Upper lobe of left lung (tissue), 6 donors: ENCODE results near the gene M6PR. TPM values are rescaled to one million over a fixed set of nuclear protein-coding genes. Genes with fewer than 3 reads are reported as not detected.
"Not testable (repeated sequence)": the region's sequence is repeated elsewhere in the genome, so short reads cannot be mapped to it uniquely, and the experiment has no call there.

Experiments used
- ATAC-seq, 2 donors: fragments of 200-7000 bp; cut with Tn5 transposase; one replicate each; pipeline ENCODE4 v1.9.1; 2022; ENCODE audit warnings: mild to moderate bottlenecking in 2 of 2, moderate library complexity in 2 of 2; ENCODE audit not compliant: low FRiP score in 2 of 2
- DNase-seq, 2 donors: peaks; one replicate each; pipeline ENCODE4 v3.0.0-alpha.2; 2019 to 2020
- H3K27ac ChIP-seq, 4 donors: fragments of 200-600 bp; sonication (generic); one replicate each; pipeline ENCODE4 v1.5.1; 2016 to 2019
- H3K27me3 ChIP-seq, 4 donors: fragments of 200-600 bp; sonication (generic); one replicate each; pipeline ENCODE4 v1.5.1; 2017 to 2019
- H3K36me3 ChIP-seq, 4 donors: fragments of 200-600 bp; sonication (generic); one replicate each; pipeline ENCODE4 v1.5.1; 2016 to 2019
- H3K4me1 ChIP-seq, 4 donors: fragments of 200-600 bp; sonication (generic); one replicate each; pipeline ENCODE4 v1.5.1; 2018 to 2019
- H3K4me3 ChIP-seq, 4 donors: fragments of 200-600 bp; sonication (generic); one replicate each; pipeline ENCODE4 v1.5.1; 2017 to 2019; ENCODE audit warnings: mild to moderate bottlenecking in 2 of 4, moderate library complexity in 1 of 4
- H3K9me3 ChIP-seq, 4 donors: fragments of 200-600 bp; sonication (generic); one replicate each; pipeline ENCODE4 v1.5.1; 2018 to 2019
- CTCF ChIP-seq, 6 experiments: fragments of 450-650 bp in 4 of 6; fragments of 200-600 bp in 2 of 6; sonication (generic) in 2 of 6; IDR thresholded peaks; one replicate each; pipeline ENCODE4 v1.5.1; 2016 to 2019; ENCODE audit warnings: antibody characterized with exemption in 6 of 6
- EP300 ChIP-seq, 4 donors: sonication (generic); formaldehyde crosslinking; IDR thresholded peaks; one replicate each; pipeline ENCODE4 v1.5.1; 2017; ENCODE audit warnings: antibody characterized with exemption in 4 of 4, control low read depth in 2 of 4
- POLR2A ChIP-seq, 4 donors: fragments of 450-650 bp; IDR thresholded peaks; one replicate each; pipeline ENCODE4 v1.5.1; 2016 to 2017; ENCODE audit warnings: antibody characterized with exemption in 4 of 4, mild to moderate bottlenecking in 2 of 4
- POLR2AphosphoS5 ChIP-seq, 2 donors: sonication (generic); formaldehyde crosslinking; IDR thresholded peaks; one replicate each; pipeline ENCODE4 v1.5.1; 2017; ENCODE audit warnings: antibody characterized with exemption in 2 of 2
- WGBS, 2 donors: methylation state at CpG; one replicate each; pipeline ENCODE4 v1.1.5; 2017 to 2018; 5-methylcytosine and 5-hydroxymethylcytosine counted together
- total RNA-seq, 6 donors: library from RNA; depleted of rRNA in 4 of 6; stranded (reverse); fragments of >200 nt in 4 of 6; gene quantifications; one replicate each; pipeline versions ENCODE4 v1.1.0 to v1.2.1, GENCODE V29; 2016 to 2021
- donor health status: DM: no; HTN: no; CAD: no; lungs with moderate emphysema.
- donor health status: DM: no; HTN: yes; CAD: no; lungs with severe emphysema.

M6PR gene
- total RNA-seq, 6 donors from 2014 or later = 136 to 239 (median 175) TPM

DNA sequence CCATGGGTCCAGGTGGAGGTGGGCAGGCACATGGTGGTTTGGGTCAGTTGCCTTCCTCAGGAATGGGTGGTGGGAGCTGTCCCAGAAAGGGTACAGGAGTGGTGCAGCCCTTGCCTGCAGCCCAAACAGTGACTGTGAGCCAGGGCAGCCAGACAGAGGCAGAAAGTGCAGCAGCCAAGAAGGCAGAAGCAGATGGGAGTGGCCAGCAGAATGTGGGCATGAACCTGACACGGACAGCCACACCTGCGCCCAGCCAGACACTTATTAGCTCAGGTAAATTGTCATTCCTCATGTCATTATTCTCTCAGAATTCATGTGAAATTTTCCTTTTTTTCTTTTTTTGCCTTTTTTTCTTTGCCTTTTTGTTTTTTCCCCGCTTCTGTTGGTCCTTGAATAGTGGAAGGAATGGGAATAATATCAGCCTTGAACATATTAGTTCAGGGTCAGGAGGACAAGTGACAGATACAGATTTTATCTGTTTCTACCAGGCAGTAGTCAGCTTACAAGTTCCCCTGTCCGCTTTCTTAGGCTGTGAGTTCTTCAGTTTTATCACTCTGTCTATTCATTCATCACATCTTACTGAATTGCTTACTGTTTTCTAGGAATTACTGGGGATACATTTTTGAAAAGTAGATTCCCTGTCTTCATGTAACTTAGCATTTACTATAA, 18.7 kb downstream of the M6PR start:
- not testable (repeated sequence) for ATAC-seq, H3K27ac ChIP-seq, H3K27me3 ChIP-seq, H3K9me3 ChIP-seq, H3K4me3 ChIP-seq, H3K4me1 ChIP-seq, DNase-seq
- peaks cover 0 to 66% (median 8%) of the 10 kb centered on the region in 4 donors for H3K36me3 ChIP-seq
- WGBS, 2 donors = 88 to 92% methylated on average over 4 of the region's 4 CpGs

GRCh38 chr12:8922544-8922943, 26.9 kb downstream of the M6PR start:
- no peaks in the 10 kb centered on the region for H3K9me3 ChIP-seq
- H3K36me3 ChIP-seq = peaks cover 0 to 60% (median 7%) of the 10 kb centered on the region in 4 donors
- no peak overlapping the region for H3K4me3 ChIP-seq
- 93 to 98% methylated on average over 5 of the region's 5 CpGs for whole genome bisulfite sequencing, 2 donors
- ATAC-seq = no peak
- no peaks in the 10 kb centered on the region for H3K27me3 ChIP-seq
- H3K27ac ChIP-seq = no peak overlapping the region
- DNase-seq = no peak
- TF ChIP-seq POLR2AphosphoS5 (IDR thresholded peaks at IDR 0.05) (no peak), CTCF (IDR thresholded peaks at IDR 0.05) (no peak), EP300 (IDR thresholded peaks at IDR 0.05) (no peak), POLR2A (IDR thresholded peaks at IDR 0.05) (no peak)
- no peaks in the 10 kb centered on the region for H3K4me1 ChIP-seq

DNA sequence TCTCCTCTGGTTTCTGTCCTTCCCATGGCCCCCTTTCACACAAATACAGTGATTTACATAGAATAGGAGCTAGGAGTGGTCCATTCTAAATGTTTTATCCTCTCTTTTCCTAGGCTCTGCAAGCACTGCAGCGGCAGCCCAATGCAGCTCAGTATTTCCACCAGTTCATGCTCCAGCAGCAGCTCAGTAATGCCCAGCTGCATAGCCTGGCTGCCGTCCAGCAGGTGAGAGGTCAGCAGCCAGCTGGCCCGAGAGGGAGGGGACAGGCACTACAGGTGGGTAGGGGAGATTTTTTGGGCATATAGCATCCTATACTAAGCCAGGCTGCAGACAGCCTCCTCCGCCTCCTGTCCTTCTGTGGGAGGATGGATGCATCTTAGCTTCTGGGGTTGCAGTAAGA, 29.8 kb downstream of the M6PR start:
- DNase-seq, ATAC-seq, H3K9me3 ChIP-seq, H3K27me3 ChIP-seq, H3K27ac ChIP-seq, H3K4me3 ChIP-seq: not testable (repeated sequence)
- Histone ChIP-seq H3K36me3 (peaks cover 0 to 49% (median 7%) of the 10 kb centered on the region in 4 donors), H3K4me1 (peaks cover 6 to 14% (median 8%) of the 10 kb centered on the region in 4 donors)
- WGBS, 2 donors = 97 to 100% methylated on average over 4 of the region's 4 CpGs

DNA sequence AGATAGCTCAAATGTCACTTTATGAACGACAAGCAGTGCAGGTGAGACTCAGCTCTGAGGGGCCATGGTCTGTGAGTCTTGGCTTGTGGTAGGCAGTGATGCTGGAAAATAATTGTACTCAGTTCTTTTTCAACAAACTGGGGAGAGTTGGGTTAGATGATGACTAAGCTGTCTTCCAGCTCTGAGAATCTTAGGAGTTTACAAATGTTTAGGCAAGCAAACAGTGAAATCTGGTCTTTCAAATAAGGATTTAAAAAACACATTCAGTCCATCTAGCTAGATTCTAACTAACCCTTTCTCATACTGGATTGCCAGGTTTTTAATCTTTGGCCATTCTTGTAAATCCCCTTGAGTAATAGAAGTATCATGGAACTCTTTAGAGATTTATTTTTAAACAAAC, 31.7 kb downstream of the M6PR start:
- ATAC-seq (no peak), DNase-seq (no peak)
- no peak overlapping the region for H3K27ac ChIP-seq
- peaks cover 0 to 38% (median 7%) of the 10 kb centered on the region in 4 donors for H3K36me3 ChIP-seq
- H3K4me3 ChIP-seq = no peak overlapping the region
- H3K4me1 ChIP-seq = peaks cover 13 to 21% (median 18%) of the 10 kb centered on the region in 4 donors
- H3K9me3 ChIP-seq = no peaks in the 10 kb centered on the region
- TF ChIP-seq POLR2AphosphoS5 (IDR thresholded peaks at IDR 0.05) (no peak), EP300 (IDR thresholded peaks at IDR 0.05) (no peak), CTCF (IDR thresholded peaks at IDR 0.05) (no peak), POLR2A (IDR thresholded peaks at IDR 0.05) (no peak)
- no peaks in the 10 kb centered on the region for H3K27me3 ChIP-seq
- WGBS, 2 donors = 78 to 100% methylated on average over 1 of the region's 1 CpG

GRCh38 chr12:8917031-8917430, 32.4 kb downstream of the M6PR start:
- WGBS, 2 donors = 80 to 85% methylated on average over 3 of the region's 3 CpGs
- no peak overlapping the region for H3K4me3 ChIP-seq
- H3K9me3 ChIP-seq = no peaks in the 10 kb centered on the region
- no peaks in the 10 kb centered on the region for H3K27me3 ChIP-seq
- ATAC-seq = no peak
- H3K4me1 ChIP-seq = peaks cover 14 to 21% (median 19%) of the 10 kb centered on the region in 4 donors
- DNase-seq = no peak
- no peak overlapping the region for H3K27ac ChIP-seq
- no peak for TF ChIP-seq POLR2A (IDR thresholded peaks at IDR 0.05)
- TF ChIP-seq CTCF (IDR thresholded peaks at IDR 0.05) = no peak
- TF ChIP-seq EP300 (IDR thresholded peaks at IDR 0.05) = no peak
- TF ChIP-seq POLR2AphosphoS5 (IDR thresholded peaks at IDR 0.05) = no peak
- H3K36me3 ChIP-seq = peaks cover 0 to 31% (median 7%) of the 10 kb centered on the region in 4 donors

DNA sequence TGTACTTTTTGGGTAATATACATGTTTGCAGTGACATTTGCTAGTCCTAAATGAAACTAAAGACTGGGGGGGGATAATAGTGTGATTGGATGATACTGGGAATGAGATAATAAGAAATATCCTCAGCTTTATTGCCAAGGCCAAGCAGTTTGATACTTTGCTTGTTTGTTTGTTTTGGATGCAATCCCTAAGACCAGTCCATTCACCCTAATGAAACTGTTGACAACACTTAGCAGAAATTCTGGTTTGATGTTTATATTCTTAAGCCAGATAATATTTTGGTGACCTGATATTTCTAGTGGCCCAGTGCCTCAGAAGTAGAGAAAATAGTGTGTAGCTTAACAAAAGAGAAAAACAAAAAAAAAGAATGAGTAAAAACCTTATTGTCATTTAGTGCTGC, 33.3 kb downstream of the M6PR start:
- ATAC-seq (no peak), DNase-seq (no peak)
- H3K27me3 ChIP-seq = no peaks in the 10 kb centered on the region
- H3K36me3 ChIP-seq = peaks cover 0 to 24% (median 6%) of the 10 kb centered on the region in 4 donors
- H3K4me1 ChIP-seq = peaks cover 14 to 21% (median 19%) of the 10 kb centered on the region in 4 donors
- no peak overlapping the region for H3K27ac ChIP-seq
- TF ChIP-seq EP300 (IDR thresholded peaks at IDR 0.05) = no peak
- TF ChIP-seq POLR2AphosphoS5 (IDR thresholded peaks at IDR 0.05) = no peak
- no peak for TF ChIP-seq CTCF (IDR thresholded peaks at IDR 0.05)
- no peak for TF ChIP-seq POLR2A (IDR thresholded peaks at IDR 0.05)
- H3K4me3 ChIP-seq = no peak overlapping the region
- H3K9me3 ChIP-seq = no peaks in the 10 kb centered on the region
